KOPT-K1 (cell line): ENCODE data around the gene ZNF672.
A peak's percentile ranks its signal among the peaks of the same experiment; 100 is the strongest.

Source experiments
- H3K27ac ChIP-seq: fragments of 200-600 bp; sonication (generic); 2 replicates; pipeline ENCODE4 v1.5.1; 2016; ENCODE audit warnings: antibody characterized with exemption, mild to moderate bottlenecking, low read depth, low read length; ENCODE audit not compliant: poor library complexity, severe bottlenecking
- H3K36me3 ChIP-seq: fragments of 200-600 bp; sonication (generic); 2 replicates; pipeline ENCODE4 v1.5.1; 2017; ENCODE audit warnings: antibody characterized with exemption, mild to moderate bottlenecking, low read length, moderate library complexity; ENCODE audit not compliant: insufficient read depth
- H3K9me3 ChIP-seq: fragments of 200-600 bp; sonication (generic); 2 replicates; pipeline ENCODE4 v1.5.1; 2017; ENCODE audit warnings: antibody characterized with exemption, low read length, mild to moderate bottlenecking; ENCODE audit not compliant: insufficient read depth, poor library complexity, severe bottlenecking

ZNF672 gene

GRCh38 chr1:248838357-248839167, 538 bp downstream of the ZNF672 start:
- H3K27ac ChIP-seq, result peak overlapping the region; percentile 82
- H3K9me3 ChIP-seq, result no peaks in the 10 kb centered on the region
- peaks cover 16% of the 10 kb centered on the region for H3K36me3 ChIP-seq

DNA sequence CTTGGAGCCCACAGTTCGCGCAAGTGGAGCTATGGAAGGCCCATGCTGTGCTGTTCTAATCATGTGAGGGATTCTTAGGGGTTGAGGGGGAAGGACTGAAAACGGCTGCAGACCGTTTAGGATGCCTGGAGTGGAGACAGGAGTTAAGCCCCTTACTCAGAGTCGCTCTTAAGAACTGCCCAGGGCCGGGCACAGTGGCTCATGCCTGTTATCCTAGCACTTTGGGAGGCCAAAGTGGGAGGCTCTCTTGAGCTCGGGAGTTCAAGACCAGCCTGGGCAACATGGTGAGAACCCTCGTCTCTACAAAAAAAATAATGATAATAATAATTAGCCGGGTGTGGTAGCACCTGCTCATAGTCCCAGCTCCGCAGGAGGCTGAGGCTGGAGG, 1.1 kb downstream of the ZNF672 start:
- Histone ChIP-seq H3K9me3 (no peaks in the 10 kb centered on the region), H3K27ac (peak overlapping the region; percentile 82), H3K36me3 (peaks cover 17% of the 10 kb centered on the region)

DNA sequence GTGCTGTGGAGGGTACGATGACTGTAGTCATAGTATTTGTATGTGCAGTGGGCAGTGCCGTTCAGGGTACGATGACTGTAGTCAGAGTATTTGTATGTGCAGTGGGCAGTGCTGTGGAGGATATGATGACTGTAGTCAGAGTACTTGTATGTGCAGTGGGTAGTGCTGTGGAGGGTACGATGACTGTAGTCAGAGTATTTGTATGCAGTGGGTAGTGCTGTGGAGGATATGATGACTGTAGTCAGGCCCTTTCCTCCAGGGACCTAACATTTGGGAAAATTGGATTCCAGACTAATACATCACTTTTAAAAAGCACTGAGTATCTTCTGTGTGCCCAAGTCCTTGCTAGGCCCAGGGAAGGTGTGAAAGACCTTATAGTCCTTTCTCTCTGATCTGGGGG, 2.9 kb downstream of the ZNF672 start:
- H3K27ac ChIP-seq, result no peak overlapping the region
- H3K36me3 ChIP-seq, result peaks cover 35% of the 10 kb centered on the region
- H3K9me3 ChIP-seq, result no peaks in the 10 kb centered on the region

- Histone ChIP-seq H3K27ac (no peak overlapping the region), H3K36me3 (peaks cover 44% of the 10 kb centered on the region), H3K9me3 (no peaks in the 10 kb centered on the region)
Measured at GRCh38 chr1:248841702-248842395, 3.8 kb downstream of the ZNF672 start.

DNA sequence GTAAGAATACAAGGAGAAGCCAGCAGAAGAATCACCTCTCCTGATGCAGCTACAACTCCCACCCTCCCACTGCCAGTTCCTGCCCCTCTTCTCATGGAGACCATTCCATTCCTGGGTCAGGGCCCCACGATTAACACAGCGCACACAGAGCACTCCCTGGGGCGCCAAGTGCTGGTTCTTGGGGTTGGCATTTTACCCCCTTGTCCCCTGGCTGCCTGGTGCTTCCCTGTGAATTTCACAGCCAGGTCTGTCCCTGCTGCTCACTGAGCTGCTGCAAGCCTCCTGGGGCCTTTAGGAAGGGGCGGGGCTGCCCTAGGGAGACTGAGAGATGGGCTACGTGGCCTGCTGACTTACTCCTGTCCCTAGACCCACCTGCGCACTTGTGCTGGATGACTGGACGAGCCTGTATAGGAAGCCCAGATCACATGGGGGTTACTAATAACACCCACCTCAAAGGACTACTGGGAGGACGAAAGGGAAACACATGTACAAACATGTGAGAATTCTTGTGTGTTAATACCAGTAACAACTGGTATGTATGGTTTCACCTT, 4.8 kb downstream of the ZNF672 start:
- Histone ChIP-seq H3K36me3 (peaks cover 54% of the 10 kb centered on the region), H3K27ac (no peak overlapping the region), H3K9me3 (no peaks in the 10 kb centered on the region)

DNA sequence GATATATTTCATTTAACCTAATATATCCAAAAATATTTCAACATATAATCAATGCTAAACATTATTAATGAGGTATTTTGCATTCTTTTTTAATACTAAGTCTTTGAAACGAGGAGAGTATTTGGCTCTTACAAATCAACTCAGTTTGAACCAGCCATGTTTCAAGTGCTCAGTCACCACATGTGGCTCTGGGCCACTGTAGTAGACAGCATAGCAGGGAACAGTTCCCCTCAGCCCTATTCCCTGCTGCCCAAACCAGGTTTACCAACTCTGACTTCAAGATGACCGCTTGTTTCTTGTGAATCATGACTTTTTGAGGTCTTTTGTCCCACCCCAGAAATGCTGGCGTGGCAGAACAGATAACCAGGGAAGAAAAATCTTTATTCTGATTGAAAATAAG, 5.7 kb downstream of the ZNF672 start:
- Histone ChIP-seq H3K27ac (no peak overlapping the region), H3K36me3 (peaks cover 63% of the 10 kb centered on the region), H3K9me3 (no peaks in the 10 kb centered on the region)

- H3K36me3 ChIP-seq, result peaks cover 71% of the 10 kb centered on the region
- H3K9me3 ChIP-seq, result no peaks in the 10 kb centered on the region
- H3K27ac ChIP-seq, result no peak overlapping the region
Measured at GRCh38 chr1:248844526-248844925, 6.5 kb downstream of the ZNF672 start.

DNA sequence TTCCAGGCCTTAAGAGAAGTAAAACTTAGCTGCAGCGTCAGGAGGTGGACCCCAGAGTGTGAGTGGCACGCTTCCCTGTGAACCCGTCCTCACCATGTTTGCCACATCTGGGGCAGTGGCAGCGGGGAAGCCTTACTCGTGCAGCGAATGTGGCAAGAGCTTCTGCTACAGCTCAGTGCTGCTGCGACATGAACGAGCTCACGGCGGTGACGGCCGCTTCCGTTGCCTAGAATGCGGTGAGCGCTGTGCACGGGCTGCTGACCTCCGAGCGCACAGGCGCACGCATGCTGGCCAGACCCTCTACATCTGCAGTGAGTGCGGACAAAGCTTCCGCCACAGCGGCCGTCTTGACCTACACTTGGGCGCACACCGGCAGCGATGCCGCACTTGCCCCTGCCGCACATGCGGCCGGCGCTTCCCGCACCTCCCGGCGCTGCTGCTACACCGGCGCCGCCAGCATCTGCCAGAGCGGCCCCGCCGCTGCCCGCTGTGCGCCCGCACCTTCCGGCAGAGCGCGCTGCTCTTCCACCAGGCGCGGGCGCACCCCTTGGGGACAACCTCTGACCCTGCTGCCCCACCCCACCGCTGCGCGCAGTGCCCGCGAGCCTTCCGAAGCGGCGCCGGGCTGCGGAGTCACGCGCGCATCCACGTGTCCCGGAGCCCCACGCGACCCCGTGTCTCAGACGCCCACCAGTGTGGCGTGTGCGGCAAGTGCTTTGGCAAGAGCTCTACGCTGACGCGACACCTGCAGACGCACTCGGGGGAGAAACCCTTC, 9.3 kb downstream of the ZNF672 start:
- no peaks in the 10 kb centered on the region for H3K9me3 ChIP-seq
- H3K27ac ChIP-seq, result no peak overlapping the region
- peaks cover 93% of the 10 kb centered on the region for H3K36me3 ChIP-seq

DNA sequence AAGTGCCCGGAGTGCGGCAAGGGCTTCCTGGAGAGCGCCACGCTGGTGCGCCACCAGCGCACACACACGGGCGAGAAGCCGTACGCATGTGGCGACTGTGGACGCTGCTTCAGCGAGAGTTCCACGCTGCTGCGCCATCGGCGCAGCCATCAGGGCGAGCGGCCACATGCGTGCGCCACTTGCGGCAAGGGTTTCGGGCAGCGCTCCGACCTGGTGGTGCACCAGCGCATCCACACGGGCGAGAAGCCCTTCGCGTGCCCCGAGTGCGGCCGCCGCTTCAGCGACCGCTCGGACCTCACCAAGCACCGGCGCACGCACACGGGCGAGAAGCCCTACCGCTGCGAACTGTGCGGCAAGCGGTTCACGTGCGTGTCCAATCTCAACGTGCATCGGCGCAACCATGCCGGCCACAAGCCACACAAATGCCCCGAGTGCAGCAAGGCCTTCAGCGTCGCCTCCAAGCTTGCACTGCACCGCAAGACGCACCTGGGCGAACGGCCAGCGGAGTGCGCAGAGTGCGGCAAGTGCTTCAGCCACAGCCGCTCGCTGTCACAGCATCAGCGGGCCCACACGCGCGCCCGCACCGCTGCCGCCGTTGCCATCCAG, 10.0 kb downstream of the ZNF672 start:
- no peak overlapping the region for H3K27ac ChIP-seq

GRCh38 chr1:248848602-248849001, 10.6 kb downstream of the ZNF672 start:
- H3K36me3 ChIP-seq, result peaks cover 95% of the 10 kb centered on the region

More for the DNA sequence above, 10.0 kb downstream of the ZNF672 start:
- Histone ChIP-seq H3K36me3 (peaks cover 92% of the 10 kb centered on the region), H3K9me3 (no peaks in the 10 kb centered on the region)

GRCh38 chr1:248849152-248849551, 11.1 kb downstream of the ZNF672 start:
- H3K9me3 ChIP-seq, result no peaks in the 10 kb centered on the region
- H3K27ac ChIP-seq, result no peak overlapping the region
- peaks cover 99% of the 10 kb centered on the region for H3K36me3 ChIP-seq

More at GRCh38 chr1:248848602-248849001, 10.6 kb downstream of the ZNF672 start:
- Histone ChIP-seq H3K9me3 (no peaks in the 10 kb centered on the region), H3K27ac (no peak overlapping the region)

GRCh38 chr1:248849637-248850036, 11.6 kb downstream of the ZNF672 start:
- Histone ChIP-seq H3K36me3 (peaks cover 99% of the 10 kb centered on the region), H3K27ac (no peak overlapping the region)

DNA sequence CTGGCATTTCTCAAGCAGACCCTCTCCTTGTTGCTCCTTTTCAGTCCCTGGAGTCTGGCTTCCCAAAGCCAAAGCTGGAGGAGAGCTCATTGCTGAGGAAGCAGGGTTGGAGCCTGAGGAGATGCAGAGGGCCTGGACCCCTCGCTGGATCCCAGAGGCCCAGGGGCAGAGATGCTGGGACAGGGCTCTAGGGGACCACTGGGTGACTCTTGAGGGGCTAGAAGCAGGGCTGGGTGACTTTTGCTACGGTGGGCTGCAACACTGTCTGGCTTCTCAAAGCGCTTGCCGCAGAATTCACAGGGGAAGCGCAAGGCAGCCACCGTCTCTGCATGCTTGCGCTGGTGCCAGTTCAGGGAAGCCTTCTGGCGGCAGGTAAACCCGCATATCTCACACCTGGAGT, 12.1 kb downstream of the ZNF672 start:
- Histone ChIP-seq H3K27ac (no peak overlapping the region), H3K36me3 (peaks cover 99% of the 10 kb centered on the region), H3K9me3 (no peaks in the 10 kb centered on the region)

More at GRCh38 chr1:248849637-248850036, 11.6 kb downstream of the ZNF672 start:
- no peaks in the 10 kb centered on the region for H3K9me3 ChIP-seq

DNA sequence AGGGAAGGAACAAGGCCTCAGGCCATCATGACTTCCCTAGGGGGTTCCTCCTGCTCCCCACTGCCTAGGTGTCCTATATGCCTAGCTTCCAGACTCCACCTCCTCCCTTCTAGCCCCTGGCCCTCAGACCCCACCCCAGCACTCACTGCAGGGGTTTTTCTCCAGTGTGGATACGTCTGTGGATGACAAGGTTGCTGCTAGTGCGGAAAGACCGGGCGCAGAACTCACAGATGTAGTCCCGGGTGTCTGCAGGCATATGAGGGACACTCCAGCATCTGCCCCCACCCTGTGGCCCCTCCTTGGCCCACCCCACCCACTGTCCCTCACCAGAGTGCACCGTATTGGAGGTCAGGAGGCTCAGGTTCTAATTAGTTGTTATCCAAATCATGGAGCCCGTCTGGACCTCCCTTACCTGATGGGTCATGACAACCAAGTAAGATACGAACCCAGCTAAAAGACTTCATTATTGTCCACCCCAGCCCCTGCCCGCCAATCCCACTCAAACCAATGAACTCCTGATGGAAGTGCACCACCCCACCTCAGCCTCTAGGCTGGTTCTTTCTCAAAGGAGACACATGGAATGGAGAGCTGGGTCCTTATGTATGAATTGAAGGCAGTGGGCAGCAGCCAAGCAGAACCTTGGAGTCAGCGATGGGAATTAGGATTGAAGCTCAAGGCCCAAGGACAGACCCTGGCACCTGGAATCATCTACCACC, 12.7 kb downstream of the ZNF672 start:
- Histone ChIP-seq H3K9me3 (no peaks in the 10 kb centered on the region), H3K36me3 (peaks cover 99% of the 10 kb centered on the region), H3K27ac (no peak overlapping the region)
